Fibroblast of the aortic adventitia (primary cell): ENCODE data around the gene GREB1L. TPM values are rescaled to one million over a fixed set of nuclear protein-coding genes. Genes with fewer than 3 reads are reported as not detected.

Experiments used
- DNase-seq: peaks from one replicate; pipeline ENCODE4 v3.0.0-alpha.2; 2010; ENCODE audit warnings: low read depth
- H3K4me3 ChIP-seq: 2 replicates; pipeline ENCODE4 v1.5.1; 2011; ENCODE audit warnings: low read depth, mild to moderate bottlenecking, control low read depth, low read length, moderate library complexity
- total RNA-seq: library from RNA; depleted of rRNA; stranded (reverse); fragments of >200 nt; gene quantifications from 2 replicates; pipeline ENCODE4 v1.2.3, GENCODE V29; 2012; ENCODE audit warnings: low replicate concordance
- TF ChIP-seq, protein P1 (sequence below): IDR thresholded peaks from 2 replicates; pipeline ENCODE4 v1.5.1; 2011; ENCODE audit warnings: mild to moderate bottlenecking, low read length, control low read depth, inconsistent platforms; ENCODE audit not compliant: insufficient read depth

GREB1L gene
- total RNA-seq, 1 donor: 1.9 TPM

DNA sequence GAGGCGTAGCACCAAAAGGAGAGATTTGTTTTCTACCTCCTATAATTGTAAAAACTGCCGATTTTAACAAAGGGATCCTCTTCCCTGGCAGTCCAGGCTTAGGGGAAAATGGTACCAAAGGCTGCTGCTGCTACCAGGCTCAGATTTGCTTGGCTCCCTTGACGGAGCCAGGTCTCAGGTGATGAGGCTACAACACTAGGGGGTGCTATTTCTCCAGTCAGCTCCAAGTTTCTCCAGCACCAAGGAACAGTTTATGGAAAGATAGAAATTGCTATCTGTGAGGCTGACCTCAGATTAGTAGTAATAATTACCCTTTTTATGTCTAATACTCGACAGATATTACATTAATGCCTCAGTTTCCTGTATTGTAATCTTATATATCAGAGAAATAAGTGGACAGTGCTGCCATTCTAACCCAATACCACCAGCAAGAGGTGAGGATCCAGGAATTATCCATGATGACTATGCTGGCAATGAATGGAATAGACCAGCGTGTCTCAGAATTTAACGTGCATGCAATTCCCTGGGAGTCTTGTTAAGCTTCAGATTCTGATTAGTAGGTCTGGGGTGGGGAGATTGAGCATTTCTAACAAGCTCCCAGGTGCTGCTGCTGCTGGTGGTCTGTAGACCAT lies 247.2 kb downstream of the GREB1L start:
- no peak overlapping the region for H3K4me3 ChIP-seq
- peak; percentile 65 for DNase-seq
- TF ChIP-seq, protein P1, sequence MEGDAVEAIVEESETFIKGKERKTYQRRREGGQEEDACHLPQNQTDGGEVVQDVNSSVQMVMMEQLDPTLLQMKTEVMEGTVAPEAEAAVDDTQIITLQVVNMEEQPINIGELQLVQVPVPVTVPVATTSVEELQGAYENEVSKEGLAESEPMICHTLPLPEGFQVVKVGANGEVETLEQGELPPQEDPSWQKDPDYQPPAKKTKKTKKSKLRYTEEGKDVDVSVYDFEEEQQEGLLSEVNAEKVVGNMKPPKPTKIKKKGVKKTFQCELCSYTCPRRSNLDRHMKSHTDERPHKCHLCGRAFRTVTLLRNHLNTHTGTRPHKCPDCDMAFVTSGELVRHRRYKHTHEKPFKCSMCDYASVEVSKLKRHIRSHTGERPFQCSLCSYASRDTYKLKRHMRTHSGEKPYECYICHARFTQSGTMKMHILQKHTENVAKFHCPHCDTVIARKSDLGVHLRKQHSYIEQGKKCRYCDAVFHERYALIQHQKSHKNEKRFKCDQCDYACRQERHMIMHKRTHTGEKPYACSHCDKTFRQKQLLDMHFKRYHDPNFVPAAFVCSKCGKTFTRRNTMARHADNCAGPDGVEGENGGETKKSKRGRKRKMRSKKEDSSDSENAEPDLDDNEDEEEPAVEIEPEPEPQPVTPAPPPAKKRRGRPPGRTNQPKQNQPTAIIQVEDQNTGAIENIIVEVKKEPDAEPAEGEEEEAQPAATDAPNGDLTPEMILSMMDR: peak; percentile 71

DNA sequence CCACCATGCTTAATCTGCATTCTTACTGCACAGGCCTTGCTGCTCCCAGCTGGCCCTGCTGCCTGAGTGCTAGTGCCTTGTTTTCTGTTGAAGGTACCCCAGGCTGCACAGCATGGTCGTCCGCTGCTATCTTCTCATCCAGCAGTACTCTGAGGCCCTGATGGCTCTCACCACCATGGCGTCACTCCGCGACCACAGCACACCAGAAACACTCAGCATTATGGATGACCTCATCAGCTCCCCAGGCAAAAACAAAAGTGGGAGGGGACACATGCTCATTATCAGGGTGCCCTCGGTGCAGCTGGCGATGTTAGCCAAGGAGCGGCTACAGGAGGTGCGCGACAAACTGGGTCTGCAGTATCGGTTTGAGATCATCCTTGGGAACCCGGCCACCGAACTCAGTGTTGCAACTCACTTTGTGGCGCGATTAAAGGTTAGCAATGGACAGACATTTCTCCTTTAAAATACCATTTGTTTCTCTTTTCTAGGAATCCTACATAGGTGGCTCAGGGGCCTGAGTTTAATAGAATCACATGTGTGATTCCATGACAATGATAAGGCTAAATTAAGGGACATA lies 248.0 kb downstream of the GREB1L start:
- H3K4me3 ChIP-seq: no peak overlapping the region
- TF ChIP-seq, protein P1: no peak
- no peak for DNase-seq

DNA sequence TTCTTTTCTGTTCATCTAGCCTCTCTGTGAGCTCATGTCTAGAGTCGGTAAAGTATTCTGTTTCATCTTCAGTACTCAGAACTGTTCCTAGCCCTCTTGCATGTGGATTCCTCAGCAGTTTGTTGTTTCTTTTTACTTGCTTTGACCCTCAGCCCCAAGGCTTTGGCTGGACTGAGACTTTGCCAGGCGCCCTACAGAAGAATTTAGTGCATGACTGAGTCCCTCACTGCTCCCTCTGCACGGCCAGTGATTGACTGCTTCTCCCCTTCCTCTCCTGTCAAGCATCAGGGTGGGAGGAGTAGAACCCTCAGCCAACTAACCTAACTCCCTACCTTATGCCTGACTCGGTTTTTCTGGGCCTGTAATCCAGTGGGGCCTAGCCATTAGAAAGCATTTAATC lies 248.7 kb downstream of the GREB1L start:
- no peak for DNase-seq
- H3K4me3 ChIP-seq: no peak overlapping the region
- TF ChIP-seq, protein P1: no peak

DNA sequence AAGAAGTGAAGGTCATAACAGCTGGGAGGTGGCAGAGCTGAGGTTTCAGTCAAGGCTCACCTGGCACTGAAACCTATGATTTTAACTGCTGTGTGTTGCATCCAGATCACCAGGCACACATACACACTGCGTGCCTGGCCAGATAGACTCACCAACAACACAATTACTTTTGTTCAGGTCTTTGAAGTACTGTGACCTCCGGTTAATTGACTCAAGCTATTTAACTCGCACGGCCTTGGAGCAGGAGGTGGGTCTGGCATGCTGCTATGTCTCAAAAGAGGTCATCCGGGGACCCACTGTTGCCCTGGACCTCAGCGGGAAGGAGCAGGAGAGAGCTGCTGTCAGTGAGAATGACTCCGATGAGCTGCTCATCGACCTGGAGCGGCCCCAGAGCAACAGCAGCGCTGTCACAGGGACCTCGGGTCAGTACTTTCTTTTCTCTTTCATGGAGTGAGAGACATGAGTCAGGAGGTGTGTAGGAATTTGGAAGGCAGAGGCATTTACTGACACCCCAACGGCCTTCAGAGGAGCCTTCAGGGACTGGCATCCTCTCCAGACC lies 254.3 kb downstream of the GREB1L start:
- no peak for DNase-seq
- H3K4me3 ChIP-seq: no peak overlapping the region
- TF ChIP-seq, protein P1: no peak

DNA sequence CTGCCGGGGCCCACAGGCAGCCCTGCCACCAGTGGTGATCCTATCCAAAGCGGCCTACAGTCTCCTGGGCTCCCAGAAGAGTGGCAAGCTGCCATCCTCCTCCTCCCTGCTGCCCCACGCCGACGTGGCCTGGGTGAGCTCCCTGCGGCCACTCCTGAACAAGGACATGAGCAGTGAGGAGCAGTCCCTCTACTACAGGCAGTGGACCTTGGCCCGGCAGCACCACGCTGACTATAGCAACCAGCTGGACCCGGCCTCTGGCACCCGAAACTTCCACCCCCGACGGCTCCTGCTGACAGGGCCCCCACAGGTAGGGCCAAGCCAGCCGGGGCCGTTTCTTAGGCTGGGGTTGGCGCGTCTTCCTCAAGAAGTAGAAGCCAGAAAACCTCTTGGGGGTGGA lies 258.0 kb downstream of the GREB1L start:
- no peak overlapping the region for H3K4me3 ChIP-seq
- TF ChIP-seq, protein P1: no peak
- no peak for DNase-seq

DNA sequence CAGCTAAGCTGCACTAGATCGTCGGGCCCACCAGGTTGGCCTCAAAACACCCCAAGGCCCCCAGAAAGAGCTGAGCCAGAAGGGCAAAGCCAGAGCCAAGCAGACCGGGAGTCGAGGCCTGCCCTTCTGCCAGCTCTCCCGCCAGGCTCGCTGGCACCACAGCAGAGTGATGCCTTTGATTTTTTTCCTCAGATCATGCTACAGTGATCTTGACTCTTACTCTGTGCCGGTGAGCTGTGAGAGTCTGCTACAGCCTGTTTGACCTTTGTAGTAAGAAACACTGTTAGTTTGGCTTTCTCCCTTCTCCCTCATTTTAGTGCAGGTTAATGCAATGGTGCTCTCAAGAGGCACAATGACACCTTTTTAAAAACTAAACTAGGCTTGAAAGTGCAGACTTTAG lies 260.6 kb downstream of the GREB1L start:
- H3K4me3 ChIP-seq: no peak overlapping the region
- DNase-seq: no peak
- TF ChIP-seq, protein P1: no peak
